Measurements from ENCODE around the gene DNAAF5.

DNAAF5 gene

DNA sequence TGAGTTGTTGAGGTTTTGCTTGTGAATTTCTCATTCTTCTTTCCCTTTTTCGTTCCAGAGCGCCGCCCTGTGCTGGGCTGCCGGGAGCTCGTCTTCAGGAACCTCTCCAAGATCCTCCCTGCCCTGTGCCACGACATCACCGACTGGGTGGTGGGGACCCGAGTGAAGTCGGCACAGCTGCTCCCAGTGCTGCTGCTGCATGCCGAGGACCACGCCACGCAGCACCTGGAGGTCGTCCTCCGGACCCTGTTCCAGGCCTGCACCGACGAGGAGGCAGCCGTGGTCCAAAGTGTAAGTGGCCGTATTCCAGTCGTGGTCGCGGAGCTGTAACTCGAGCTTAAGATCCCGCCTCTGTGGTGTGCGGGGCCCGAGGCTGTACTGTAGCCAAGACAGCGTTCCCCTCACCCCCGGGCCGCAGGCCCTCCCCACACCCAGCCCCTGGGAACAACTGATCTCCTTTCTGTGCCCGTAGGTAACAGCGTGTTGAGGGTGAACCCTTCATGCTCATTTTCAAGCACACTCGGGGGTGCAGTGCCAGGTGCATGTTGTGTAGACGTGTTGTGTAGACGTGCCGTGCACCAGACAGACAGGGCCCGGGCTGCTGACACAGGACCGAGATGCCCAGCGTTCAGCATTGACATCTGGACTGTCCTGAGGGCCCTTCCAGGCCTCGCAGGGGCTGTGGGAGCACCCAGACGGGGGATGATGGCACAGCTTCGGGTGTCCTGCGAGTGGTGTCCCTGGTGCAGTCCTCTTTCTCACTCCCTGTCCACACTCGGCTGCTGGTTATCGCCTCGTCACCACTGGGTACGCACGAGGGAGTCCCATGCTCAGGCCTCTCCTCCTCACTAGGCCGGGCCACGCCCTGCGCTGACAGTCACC, 28.3 kb downstream of the DNAAF5 start:
- in situ Hi-C loops (cut with HindIII; ENCODE audit: low sequenced_read_pairs) = no loop called here
- DNase-seq (ENCODE audit: low read depth) = no peak
- TF ChIP-seq, protein P1, sequence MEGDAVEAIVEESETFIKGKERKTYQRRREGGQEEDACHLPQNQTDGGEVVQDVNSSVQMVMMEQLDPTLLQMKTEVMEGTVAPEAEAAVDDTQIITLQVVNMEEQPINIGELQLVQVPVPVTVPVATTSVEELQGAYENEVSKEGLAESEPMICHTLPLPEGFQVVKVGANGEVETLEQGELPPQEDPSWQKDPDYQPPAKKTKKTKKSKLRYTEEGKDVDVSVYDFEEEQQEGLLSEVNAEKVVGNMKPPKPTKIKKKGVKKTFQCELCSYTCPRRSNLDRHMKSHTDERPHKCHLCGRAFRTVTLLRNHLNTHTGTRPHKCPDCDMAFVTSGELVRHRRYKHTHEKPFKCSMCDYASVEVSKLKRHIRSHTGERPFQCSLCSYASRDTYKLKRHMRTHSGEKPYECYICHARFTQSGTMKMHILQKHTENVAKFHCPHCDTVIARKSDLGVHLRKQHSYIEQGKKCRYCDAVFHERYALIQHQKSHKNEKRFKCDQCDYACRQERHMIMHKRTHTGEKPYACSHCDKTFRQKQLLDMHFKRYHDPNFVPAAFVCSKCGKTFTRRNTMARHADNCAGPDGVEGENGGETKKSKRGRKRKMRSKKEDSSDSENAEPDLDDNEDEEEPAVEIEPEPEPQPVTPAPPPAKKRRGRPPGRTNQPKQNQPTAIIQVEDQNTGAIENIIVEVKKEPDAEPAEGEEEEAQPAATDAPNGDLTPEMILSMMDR (IDR thresholded peaks at IDR 0.05; ENCODE audit: low read depth, low read length, missing control alignments) = no peak
- no peak overlapping the region for H3K4me3 ChIP-seq (ENCODE audit: low read depth, low read length)

DNA sequence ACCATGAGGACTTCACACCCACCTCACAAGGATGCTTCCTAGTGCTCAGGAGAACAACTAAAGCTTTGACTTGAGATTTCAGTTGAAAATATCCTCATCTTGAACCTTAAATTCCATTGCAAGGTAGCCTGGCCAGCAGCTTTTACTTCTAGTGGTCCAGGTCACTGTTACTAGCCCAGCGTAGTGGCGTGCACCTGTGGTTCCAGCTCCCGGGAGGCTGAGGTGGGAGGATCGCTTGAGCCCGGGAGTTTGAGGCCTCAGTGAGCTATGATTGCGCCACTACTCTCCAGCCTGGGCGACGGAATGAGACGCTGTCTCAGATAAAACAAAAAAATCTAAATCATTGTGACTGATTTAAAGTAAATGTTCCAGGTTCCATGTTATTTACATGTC, 28.9 kb downstream of the DNAAF5 start:
- in situ Hi-C loops (cut with HindIII; ENCODE audit: low sequenced_read_pairs) = no loop called here
- TF ChIP-seq, protein P1 (IDR thresholded peaks at IDR 0.05; ENCODE audit: low read depth, low read length, missing control alignments) = no peak
- no peak for DNase-seq (ENCODE audit: low read depth)
- H3K4me3 ChIP-seq (ENCODE audit: low read depth, low read length) = no peak overlapping the region

DNA sequence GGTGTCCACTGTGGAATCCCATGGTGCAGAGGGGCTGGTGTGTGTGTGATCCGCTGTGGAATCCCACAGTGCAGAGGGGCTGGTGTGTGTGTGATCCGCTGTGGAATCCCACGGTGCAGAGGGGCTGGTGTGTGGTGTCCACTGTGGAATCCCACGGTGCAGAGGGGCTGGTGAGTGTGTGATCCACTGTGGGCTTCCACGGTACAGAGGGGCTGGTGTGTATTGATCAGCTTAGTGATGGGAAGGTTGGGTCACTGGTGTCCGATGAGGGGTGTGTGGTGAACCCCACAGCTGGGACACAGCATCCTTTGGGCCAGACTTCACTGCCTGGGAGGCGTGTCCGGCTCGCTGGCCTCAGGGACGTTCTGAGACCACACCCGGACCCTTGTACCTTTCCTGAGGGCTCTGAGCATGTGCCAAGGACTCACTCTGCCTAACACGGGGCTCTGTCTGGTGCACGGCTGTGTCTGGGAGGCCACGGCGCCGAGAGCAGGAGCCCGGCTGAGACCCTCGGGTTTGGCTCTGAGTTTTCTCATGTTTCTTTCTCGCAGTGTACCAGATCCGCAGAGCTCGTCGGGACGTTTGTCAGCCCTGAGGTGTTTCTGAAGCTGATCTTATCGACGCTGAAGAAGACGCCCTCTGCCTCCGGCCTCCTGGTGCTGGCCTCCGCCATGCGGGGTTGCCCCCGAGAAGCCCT, 29.9 kb downstream of the DNAAF5 start:
- in situ Hi-C loops (cut with HindIII; ENCODE audit: low sequenced_read_pairs) = no loop called here
- no peak for DNase-seq (ENCODE audit: low read depth)
- TF ChIP-seq, protein P1 (IDR thresholded peaks at IDR 0.05; ENCODE audit: low read depth, low read length, missing control alignments) = no peak
- no peak overlapping the region for H3K4me3 ChIP-seq (ENCODE audit: low read depth, low read length)

DNA sequence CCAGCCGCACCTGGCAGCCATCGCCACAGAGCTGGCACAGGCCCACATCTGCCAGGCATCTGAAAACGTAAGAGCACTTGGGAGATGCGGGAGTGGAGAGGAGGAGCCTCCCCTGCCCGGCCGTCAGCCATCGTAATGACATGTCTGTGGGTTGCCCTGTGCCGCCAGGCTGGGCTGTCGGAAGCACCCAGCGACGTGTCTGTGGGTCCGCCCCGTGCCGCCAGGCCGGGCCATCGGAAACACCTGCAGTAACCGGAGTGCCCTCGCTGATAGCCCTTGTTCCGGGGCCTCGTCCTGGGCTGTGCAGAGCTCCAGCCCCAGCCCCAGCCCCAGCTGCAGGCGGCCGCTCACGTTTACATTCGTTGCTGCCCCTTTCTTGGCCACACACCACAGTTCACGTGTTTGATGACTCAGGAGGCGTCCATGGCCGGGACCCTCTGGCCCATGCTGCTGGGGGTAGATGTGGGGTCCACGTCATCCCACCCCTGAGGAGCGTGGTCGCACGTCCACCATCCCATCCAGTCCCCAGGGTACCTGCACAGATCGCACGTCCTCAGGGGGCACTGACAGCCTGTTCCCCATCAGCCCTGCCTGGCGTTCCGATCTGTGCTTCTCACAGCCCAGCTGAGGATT, 30.5 kb downstream of the DNAAF5 start:
- TF ChIP-seq, protein P1 (IDR thresholded peaks at IDR 0.05; ENCODE audit: low read depth, low read length, missing control alignments) = no peak
- no peak for DNase-seq (ENCODE audit: low read depth)
- in situ Hi-C loops (cut with HindIII; ENCODE audit: low sequenced_read_pairs) = no loop called here
- H3K4me3 ChIP-seq (ENCODE audit: low read depth, low read length) = no peak overlapping the region

DNA sequence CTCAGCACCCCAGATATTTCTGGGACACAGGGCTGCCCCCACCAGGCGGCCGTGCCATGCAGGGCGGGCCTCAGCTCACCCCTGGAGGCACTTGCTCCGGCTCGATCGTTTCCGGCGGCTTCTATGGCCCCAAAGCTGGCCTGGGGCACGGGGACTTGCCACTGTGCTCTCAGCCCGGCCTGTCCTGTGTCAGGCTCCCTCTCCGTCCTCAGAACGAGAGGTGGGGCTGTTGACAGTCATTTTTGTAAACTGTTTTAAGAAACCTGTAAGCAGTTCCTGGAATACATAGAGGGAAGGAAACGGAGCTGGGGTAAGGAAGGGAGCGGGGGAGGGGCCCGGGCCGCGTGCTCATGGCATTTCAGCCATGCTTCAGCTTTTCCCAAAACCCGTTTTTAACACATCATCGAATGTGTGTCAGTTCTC, 31.3 kb downstream of the DNAAF5 start:
- TF ChIP-seq, protein P1 (IDR thresholded peaks at IDR 0.05; ENCODE audit: low read depth, low read length, missing control alignments) = no peak
- in situ Hi-C loops (cut with HindIII; ENCODE audit: low sequenced_read_pairs) = no loop called here
- DNase-seq (ENCODE audit: low read depth) = no peak
- H3K4me3 ChIP-seq (ENCODE audit: low read depth, low read length) = no peak overlapping the region

DNA sequence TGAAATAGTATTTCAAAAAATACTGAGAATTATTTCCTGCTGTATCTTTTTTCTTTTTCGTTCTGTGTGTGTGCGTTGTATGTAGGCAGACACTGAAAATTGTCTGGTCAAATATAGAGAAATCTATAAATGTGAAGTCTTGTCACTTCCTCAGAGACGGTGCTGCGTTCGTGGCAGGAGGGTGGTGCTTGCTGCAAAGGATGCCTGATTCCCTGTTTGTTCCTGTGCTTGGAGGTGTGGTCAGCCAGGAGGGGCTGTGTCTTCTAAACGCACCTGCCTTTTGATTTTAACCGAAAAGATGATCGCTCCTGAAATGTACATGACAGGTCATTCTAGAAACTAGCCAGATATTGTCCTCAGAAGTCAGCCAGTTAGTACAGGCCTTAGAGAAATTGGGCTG, 33.1 kb downstream of the DNAAF5 start:
- no peak overlapping the region for H3K4me3 ChIP-seq (ENCODE audit: low read depth, low read length)
- in situ Hi-C loops (cut with HindIII; ENCODE audit: low sequenced_read_pairs) = no loop called here
- DNase-seq (ENCODE audit: low read depth) = no peak
- TF ChIP-seq, protein P1 (IDR thresholded peaks at IDR 0.05; ENCODE audit: low read depth, low read length, missing control alignments) = no peak
